ENCODE results near the gene DACT2. TPM values are rescaled to one million over a fixed set of nuclear protein-coding genes. Genes with fewer than 3 reads are reported as not detected.
"Not testable (repeated sequence)": the region's sequence is repeated elsewhere in the genome, so short reads cannot be mapped to it uniquely, and the experiment has no call there.

The DACT2 gene
- total RNA-seq, 3 donors from 2014 or later (not counting 1 experiment from before 2014, with no cell fraction given) = not detected

- WGBS (ENCODE audit: insufficient coverage) = 90% methylated on average over 15 of the region's 20 CpGs
- ATAC-seq = no peak
- Mint-ChIP-seq H3K9me3 (no peaks in the 10 kb centered on the region), H3K36me3 (no peaks in the 10 kb centered on the region), H3K27ac (no peak overlapping the region), H3K4me3 (no peak overlapping the region), H3K4me1 (no peaks in the 10 kb centered on the region), H3K27me3 (ENCODE audit: low read depth in 2 of 2) (peaks cover 17 to 21% of the 10 kb centered on the region in 2 donors)
- no peak overlapping the region for H3K4me3 ChIP-seq (ENCODE audit: low read length)
- no peaks in the 10 kb centered on the region for H3K9me3 ChIP-seq (ENCODE audit: control insufficient read depth, insufficient read depth, low read length)
- TF ChIP-seq CTCF (IDR thresholded peaks at IDR 0.05) = no peak
- intact Hi-C loops (cut with micrococcal nuclease) = no loop called here
- H3K27ac ChIP-seq (ENCODE audit: low read length) = no peak overlapping the region
- DNase-seq = no peak
- H3K4me1 ChIP-seq (ENCODE audit: control insufficient read depth, insufficient read depth, low read length) = no peaks in the 10 kb centered on the region
- H3K27me3 ChIP-seq (ENCODE audit: control insufficient read depth, insufficient read depth, low read length) = no peaks in the 10 kb centered on the region
- no peaks in the 10 kb centered on the region for H3K36me3 ChIP-seq (ENCODE audit: control insufficient read depth, insufficient read depth, low read length)
These were observed 39.4 kb upstream of the DACT2 start for GRCh38 chr6:168358842-168359420.

GRCh38 chr6:168356872-168357271 lies 37.3 kb upstream of the DACT2 start:
- H3K4me1 ChIP-seq (ENCODE audit: control insufficient read depth, insufficient read depth, low read length); H3K27ac Mint-ChIP-seq; H3K36me3 Mint-ChIP-seq; H3K9me3 Mint-ChIP-seq; H3K4me3 ChIP-seq (ENCODE audit: low read length); DNase-seq; H3K27me3 ChIP-seq (ENCODE audit: control insufficient read depth, insufficient read depth, low read length); ATAC-seq; H3K9me3 ChIP-seq (ENCODE audit: control insufficient read depth, insufficient read depth, low read length); intact Hi-C loops (cut with micrococcal nuclease); H3K4me1 Mint-ChIP-seq; H3K4me3 Mint-ChIP-seq; H3K27ac ChIP-seq (ENCODE audit: low read length); H3K36me3 ChIP-seq (ENCODE audit: control insufficient read depth, insufficient read depth, low read length): not testable (repeated sequence)
- 93% methylated on average over 18 of the region's 20 CpGs for WGBS (ENCODE audit: insufficient coverage)
- H3K27me3 Mint-ChIP-seq (ENCODE audit: low read depth in 2 of 2) = peaks cover 21 to 24% of the 10 kb centered on the region in 2 donors

- H3K36me3 Mint-ChIP-seq = peaks cover 9% of the 10 kb centered on the region
- H3K4me1 ChIP-seq (ENCODE audit: control insufficient read depth, insufficient read depth, low read length) = no peaks in the 10 kb centered on the region
- TF ChIP-seq CTCF (IDR thresholded peaks at IDR 0.05) = no peak
- no peak for DNase-seq
- peak in 1 of 3 donors; percentile 62 for ATAC-seq
- WGBS (ENCODE audit: insufficient coverage) = 56% methylated on average over 28 of the region's 28 CpGs
- H3K4me3 ChIP-seq (ENCODE audit: low read length) = no peak overlapping the region
- H3K36me3 ChIP-seq (ENCODE audit: control insufficient read depth, insufficient read depth, low read length) = no peaks in the 10 kb centered on the region
- H3K9me3 Mint-ChIP-seq = no peaks in the 10 kb centered on the region
- no peak overlapping the region for H3K4me3 Mint-ChIP-seq
- no peak overlapping the region for H3K27ac ChIP-seq (ENCODE audit: low read length)
- H3K27ac Mint-ChIP-seq = no peak overlapping the region
- peaks cover 20 to 26% of the 10 kb centered on the region in 2 donors for H3K27me3 Mint-ChIP-seq (ENCODE audit: low read depth in 2 of 2)
- H3K27me3 ChIP-seq (ENCODE audit: control insufficient read depth, insufficient read depth, low read length) = no peaks in the 10 kb centered on the region
- intact Hi-C loops (cut with micrococcal nuclease) = no loop called here
- no peaks in the 10 kb centered on the region for H3K9me3 ChIP-seq (ENCODE audit: control insufficient read depth, insufficient read depth, low read length)
- H3K4me1 Mint-ChIP-seq = no peaks in the 10 kb centered on the region
These were observed 36.3 kb upstream of the DACT2 start for GRCh38 chr6:168355716-168356522.

- intact Hi-C loops (cut with micrococcal nuclease) = no loop called here
- H3K4me1 ChIP-seq (ENCODE audit: control insufficient read depth, insufficient read depth, low read length) = no peaks in the 10 kb centered on the region
- Mint-ChIP-seq H3K9me3 (no peaks in the 10 kb centered on the region), H3K36me3 (peaks cover 14% of the 10 kb centered on the region), H3K27me3 (ENCODE audit: low read depth in 2 of 2) (peaks cover 21 to 36% of the 10 kb centered on the region in 2 donors), H3K27ac (no peak overlapping the region), H3K4me1 (no peaks in the 10 kb centered on the region), H3K4me3 (no peak overlapping the region)
- DNase-seq (no peak), ATAC-seq (no peak)
- H3K27ac ChIP-seq (ENCODE audit: low read length) = no peak overlapping the region
- TF ChIP-seq CTCF (IDR thresholded peaks at IDR 0.05) = no peak
- WGBS (ENCODE audit: insufficient coverage) = 85% methylated on average over 9 of the region's 10 CpGs
- H3K27me3 ChIP-seq (ENCODE audit: control insufficient read depth, insufficient read depth, low read length) = no peaks in the 10 kb centered on the region
- H3K36me3 ChIP-seq (ENCODE audit: control insufficient read depth, insufficient read depth, low read length) = no peaks in the 10 kb centered on the region
- no peaks in the 10 kb centered on the region for H3K9me3 ChIP-seq (ENCODE audit: control insufficient read depth, insufficient read depth, low read length)
- no peak overlapping the region for H3K4me3 ChIP-seq (ENCODE audit: low read length)
These were observed 34.8 kb upstream of the DACT2 start for GRCh38 chr6:168354338-168354737.
